HepG2 (cell line): ENCODE data around the gene FAM20A. TPM values are rescaled to one million over a fixed set of nuclear protein-coding genes. Genes with fewer than 3 reads are reported as not detected.

Experiments
- AHR ChIP-seq: IDR thresholded peaks from 2 replicates; pipeline ENCODE4 v1.6.1; 2018; ENCODE audit warnings: missing genetic modification reagents, missing compliant biosample characterization
- ATF5 ChIP-seq: sonication (generic); formaldehyde crosslinking; IDR thresholded peaks from 2 replicates; pipeline ENCODE4 v1.4.0; 2020; ENCODE audit warnings: mild to moderate bottlenecking, low read depth, missing genetic modification reagents
- ATF7 ChIP-seq, 2 experiments: fragments of 450-650 bp in 1 of 2; sonication (generic) in 1 of 2; formaldehyde crosslinking in 1 of 2; IDR thresholded peaks; 2 replicates each; pipeline versions ENCODE4 v1.4.0 to v1.6.1; 2016 to 2020; ENCODE audit warnings: antibody characterized with exemption in 1 of 2, mild to moderate bottlenecking in 1 of 2, missing genetic modification reagents in 1 of 2
- E2F1 ChIP-seq: sonication (generic); formaldehyde crosslinking; IDR thresholded peaks from 2 replicates; pipeline ENCODE4 v1.5.0; 2020; ENCODE audit warnings: missing genetic modification reagents
- FOXK2 ChIP-seq: fragments of 450-650 bp; IDR thresholded peaks from 2 replicates; pipeline ENCODE4 v1.6.1; 2016
- IKZF4 ChIP-seq: sonication (generic); formaldehyde crosslinking; IDR thresholded peaks from 2 replicates; pipeline ENCODE4 v1.5.1; 2020; ENCODE audit warnings: borderline replicate concordance, mild to moderate bottlenecking, low read depth, missing genetic modification reagents; ENCODE audit errors: not compliant biosample characterization
- KDM4B ChIP-seq: sonication (generic); formaldehyde crosslinking; IDR thresholded peaks from 2 replicates; pipeline ENCODE4 v1.4.0; 2020; ENCODE audit warnings: missing genetic modification reagents
- KMT2A ChIP-seq: sonication (generic); formaldehyde crosslinking; IDR thresholded peaks from 2 replicates; pipeline ENCODE4 v1.4.0; 2020; ENCODE audit warnings: missing genetic modification reagents
- MAZ ChIP-seq, 2 experiments: sonication (generic) in 1 of 2; formaldehyde crosslinking in 1 of 2; IDR thresholded peaks; 2 replicates each; pipeline versions ENCODE4 v1.5.0 to v1.6.1; 2012 to 2020; ENCODE audit warnings: low read depth in 2 of 2, mild to moderate bottlenecking in 2 of 2, borderline replicate concordance in 1 of 2, improper control_type of control experiment in 1 of 2, low read length in 1 of 2, missing genetic modification reagents in 1 of 2, moderate library complexity in 1 of 2
- MED8 ChIP-seq: sonication (generic); formaldehyde crosslinking; IDR thresholded peaks from 2 replicates; pipeline ENCODE4 v1.8.1; 2023; ENCODE audit warnings: mild to moderate bottlenecking, missing genetic modification reagents; ENCODE audit not compliant: insufficient replicate concordance
- MYPOP ChIP-seq: sonication (generic); formaldehyde crosslinking; IDR thresholded peaks from 2 replicates; pipeline ENCODE4 v1.8.1; 2023; ENCODE audit warnings: mild to moderate bottlenecking, moderate library complexity, missing genetic modification reagents
- POGZ ChIP-seq: sonication (generic); formaldehyde crosslinking; IDR thresholded peaks from 2 replicates; pipeline ENCODE4 v1.4.0; 2020; ENCODE audit warnings: mild to moderate bottlenecking, missing genetic modification reagents
- RFXAP ChIP-seq: sonication (generic); formaldehyde crosslinking; IDR thresholded peaks from 2 replicates; pipeline ENCODE4 v1.4.0; 2020; ENCODE audit warnings: missing genetic modification reagents, borderline replicate concordance
- SMAD3 ChIP-seq: sonication (generic); formaldehyde crosslinking; IDR thresholded peaks from 2 replicates; pipeline ENCODE4 v1.4.0; 2020; ENCODE audit warnings: missing genetic modification reagents
- THAP9 ChIP-seq: sonication (generic); formaldehyde crosslinking; IDR thresholded peaks from 2 replicates; pipeline ENCODE4; 2020; ENCODE audit warnings: missing genetic modification reagents, mild to moderate bottlenecking, borderline replicate concordance
- TRIM22 ChIP-seq: fragments of 450-650 bp; IDR thresholded peaks from 2 replicates; pipeline ENCODE4 v1.6.1; 2017
- ZBTB1 ChIP-seq: sonication (generic); formaldehyde crosslinking; IDR thresholded peaks from 2 replicates; pipeline ENCODE4 v1.4.0; 2020; ENCODE audit warnings: missing genetic modification reagents, borderline replicate concordance
- ZNF503 ChIP-seq: sonication (generic); formaldehyde crosslinking; IDR thresholded peaks from 2 replicates; pipeline ENCODE4 v1.4.0; 2020; ENCODE audit warnings: missing genetic modification reagents
- ZSCAN22 ChIP-seq: sonication (generic); formaldehyde crosslinking; IDR thresholded peaks from 2 replicates; pipeline ENCODE4 v1.4.0; 2020; ENCODE audit warnings: mild to moderate bottlenecking, missing genetic modification reagents
- ZSCAN9 ChIP-seq: IDR thresholded peaks from 2 replicates; pipeline ENCODE4 v1.6.1; 2016; ENCODE audit warnings: borderline replicate concordance
- polyA plus RNA-seq, 8 experiments: library from polyadenylated mRNA; depleted of rRNA in 3 of 8; stranded (reverse) in 7 of 8; unstranded in 1 of 8; fragments of >200 nt; fragmentation: Illumina TruSeq in 4 of 8; extraction: Trizol in 4 of 8; gene quantifications; 2 replicates each; pipeline versions ENCODE4 v1.2.1 to v1.2.3, GENCODE V29; 2011 to 2016; ENCODE audit warnings: low read depth in 4 of 8, missing spikeins in 1 of 8, mixed read lengths in 1 of 8; ENCODE audit not compliant: insufficient read depth in 1 of 8
- total RNA-seq, 5 experiments: library from RNA; depleted of rRNA; stranded (reverse); fragments of >200 nt; fragmentation: Illumina TruSeq; extraction: Trizol; gene quantifications; 2 replicates each; pipeline ENCODE4 v1.2.3, GENCODE V29; 2016; ENCODE audit warnings: low read depth in 1 of 5

FAM20A gene
- total and polyA plus RNA-seq, 2 of the 13 experiments (the other 11 are each of a cell fraction or from before 2014, with no cell fraction given) = 9.3 to 20.7 TPM

GRCh38 chr17:68613739-68614298, 12.7 kb upstream of the FAM20A start (continued):
- TF ChIP-seq MYPOP (peak; percentile 40; the same call in 1 of the 2 replicates), FOXK2 (peak; percentile 9; the same call in 1 of the 2 replicates), AHR (CRISPR knock-in tag) (no peak), ATF7 (IDR thresholded peaks at IDR 0.05) (no peak), ATF7 (CRISPR knock-in tag; IDR thresholded peaks at IDR 0.05) (no peak), SMAD3 (CRISPR knock-in tag) (no peak), KMT2A (CRISPR knock-in tag) (no peak), MED8 (CRISPR knock-in tag) (no peak), ZSCAN9 (CRISPR knock-in tag) (0 out of 2 replicates have a peak, but pooled peaks have one; percentile 36), ATF5 (CRISPR knock-in tag) (no peak), ZNF503 (CRISPR knock-in tag) (no peak), RFXAP (no peak), E2F1 (no peak), KDM4B (CRISPR knock-in tag) (peak; percentile 45; the same call in 1 of the 2 replicates), ZBTB1 (no peak), MAZ (IDR thresholded peaks at IDR 0.05; ENCODE audit: borderline replicate concordance, low read depth, low read length) (no peak), MAZ (CRISPR knock-in tag; IDR thresholded peaks at IDR 0.05; ENCODE audit: low read depth) (no peak), TRIM22 (no peak), THAP9 (no peak), POGZ (CRISPR knock-in tag) (no peak; the same call in 1 of the 2 replicates), IKZF4 (no peak), ZSCAN22 (CRISPR knock-in tag) (no peak)
